HUDEP-2 (cell line): ENCODE results near the gene ADH5.

Source experiments
- DNase-seq, 76 experiments: peaks; one replicate each; lab custom pipeline; 2025; ENCODE audit not compliant: unreplicated experiment in 76 of 76; lab: John Stamatoyannopoulos, UW

ADH5 gene

DNA sequence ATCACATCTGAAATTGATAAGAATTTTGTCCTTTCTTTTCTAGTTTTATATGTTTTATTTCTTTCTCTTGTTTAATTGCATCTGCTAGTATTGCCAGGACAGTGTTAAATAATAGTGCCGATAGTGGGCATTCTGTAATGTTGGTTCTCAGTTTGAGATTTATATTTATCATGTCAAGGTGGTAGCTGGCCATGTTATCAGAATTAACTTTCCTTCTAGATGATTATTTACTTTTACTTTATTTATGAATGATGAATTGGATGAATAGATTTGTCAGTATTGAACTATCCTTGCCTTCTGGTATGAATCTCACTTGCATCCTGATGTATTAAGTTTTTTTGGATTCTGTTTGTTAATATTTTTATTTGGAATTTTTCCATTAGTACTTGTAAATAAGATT, 50.4 kb downstream of the ADH5 start:
- DNase-seq, result no peak

GRCh38 chr4:99033956-99034355, 54.6 kb downstream of the ADH5 start:
- no peak for DNase-seq

- DNase-seq, result no peak
These were observed 58.7 kb downstream of the ADH5 start for GRCh38 chr4:99029852-99030251.

DNA sequence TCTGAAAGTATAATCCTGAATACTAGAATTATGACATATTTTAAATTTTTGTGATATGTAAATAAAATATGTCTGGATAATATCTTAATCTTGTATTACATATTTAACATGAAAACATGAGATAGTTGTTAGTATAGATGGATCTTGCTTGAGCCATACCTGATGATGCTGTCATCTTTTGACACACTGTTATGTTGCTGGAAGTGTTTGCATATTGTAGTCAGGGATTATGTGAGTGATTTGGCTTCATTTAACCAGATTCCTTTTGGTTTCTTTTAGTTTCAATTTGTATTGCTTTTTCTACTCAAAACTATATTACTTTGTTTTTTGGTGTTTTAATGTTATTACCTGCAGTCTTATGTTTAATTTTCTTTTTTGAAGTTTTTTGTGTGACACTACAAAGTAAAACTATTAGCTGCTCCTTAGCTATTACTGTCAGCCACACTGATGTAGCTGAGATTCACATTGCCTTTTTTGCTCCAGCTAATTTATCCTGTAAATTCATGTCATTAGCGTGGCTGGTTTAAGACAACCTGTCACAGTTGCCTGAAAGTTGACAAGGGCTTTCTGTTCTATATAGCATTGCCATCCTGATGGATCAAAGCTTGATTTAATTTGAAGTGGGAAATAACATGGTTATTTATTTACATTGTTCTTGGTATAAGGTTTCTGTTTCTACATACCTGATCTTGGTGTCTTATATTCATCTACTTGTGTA, 59.4 kb downstream of the ADH5 start:
- DNase-seq, result no peak

- DNase-seq, result peak in 2 of 76 experiments; percentile 0 to 6
These were observed 60.4 kb downstream of the ADH5 start for GRCh38 chr4:99028187-99028586.

GRCh38 chr4:99027304-99027703, 61.3 kb downstream of the ADH5 start:
- no peak for DNase-seq

GRCh38 chr4:99025506-99025905, 63.1 kb downstream of the ADH5 start:
- no peak for DNase-seq

DNA sequence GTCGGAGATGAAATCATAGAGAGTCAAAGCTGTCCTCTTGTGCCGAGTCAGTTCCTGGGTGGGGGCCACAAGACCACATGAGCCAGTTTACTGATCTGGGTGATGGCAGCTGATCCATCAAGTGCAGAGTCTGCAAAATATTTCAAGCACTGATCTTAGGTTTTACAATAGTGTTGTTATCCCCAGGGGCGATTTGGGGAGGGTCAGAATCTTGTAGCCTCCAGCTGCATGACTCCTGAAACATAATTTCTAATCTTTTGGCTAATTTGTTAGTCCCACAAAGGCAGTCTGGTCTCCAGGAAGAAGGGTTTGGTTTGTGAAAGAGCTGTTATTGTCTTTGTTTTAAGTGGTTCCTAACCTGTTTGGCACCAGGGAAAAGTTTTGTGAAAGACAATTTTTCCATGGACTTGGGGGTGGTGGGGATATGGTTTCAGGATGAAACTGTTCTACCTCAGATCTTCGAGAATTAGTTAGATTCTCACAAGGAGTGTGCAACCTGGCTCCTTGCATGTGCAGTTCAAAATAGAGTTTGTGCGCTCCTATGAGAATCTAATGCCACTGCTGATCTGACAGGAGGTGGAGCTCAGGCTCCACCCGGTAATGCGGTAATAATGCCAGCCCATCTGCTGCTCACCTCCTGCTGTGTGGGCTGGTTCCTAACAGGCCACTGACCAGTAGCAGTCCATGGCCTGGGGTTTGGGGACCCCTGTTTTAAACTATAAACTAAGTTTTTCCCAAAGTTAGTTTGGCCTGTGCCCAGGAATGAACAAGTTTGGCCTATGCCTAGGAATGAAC, 63.9 kb downstream of the ADH5 start:
- peak in 46 of 76 experiments; percentile 1 to 64 (median 20) for DNase-seq

DNA sequence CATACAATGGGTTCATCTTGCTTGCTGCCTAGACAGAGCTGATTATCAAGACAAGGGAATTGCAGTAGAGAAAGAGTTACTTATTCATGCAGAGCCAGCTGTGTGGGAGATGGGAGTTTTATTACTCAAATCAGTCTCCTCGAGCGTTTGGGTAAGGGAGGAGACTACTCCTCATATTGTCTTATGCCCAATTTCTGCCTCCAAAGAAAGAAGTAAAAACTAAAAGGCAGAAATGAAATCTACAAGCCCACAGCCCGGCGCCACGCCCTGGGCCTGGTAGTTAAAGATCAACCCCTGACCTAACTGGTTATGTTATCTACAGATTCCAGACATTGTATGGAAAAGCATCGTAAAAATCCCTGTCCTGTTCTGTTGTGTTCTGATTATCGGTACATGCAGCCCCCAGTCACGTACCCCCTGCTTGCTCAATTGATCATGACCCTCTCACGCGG, 64.8 kb downstream of the ADH5 start:
- DNase-seq, result peak in 72 of 76 experiments; percentile 12 to 82 (median 51)

- no peak for DNase-seq
These were observed 66.0 kb downstream of the ADH5 start for GRCh38 chr4:99022566-99022965.

GRCh38 chr4:99021386-99021785, 67.2 kb downstream of the ADH5 start:
- no peak for DNase-seq
